A673 (cell line): ENCODE data around the gene ATXN10.

ENCODE experiments used
- EZH2 ChIP-seq: fragments of 200-600 bp; sonication (generic); IDR thresholded peaks from 2 replicates; pipeline ENCODE4 v1.6.1; 2017; ENCODE audit warnings: borderline replicate concordance, low read depth, mild to moderate bottlenecking, mixed read lengths, antibody characterized with exemption, low read length; ENCODE audit not compliant: poor library complexity, severe bottlenecking
- TF ChIP-seq, protein P1 (sequence below): fragments of 300-800, 200-600 bp; sonication (generic); conservative IDR thresholded peaks from 2 replicates; pipeline ENCODE4 v1.5.1; 2017; ENCODE audit warnings: low read depth, mild to moderate bottlenecking, antibody characterized with exemption, low read length, moderate library complexity, mixed read lengths

DNA sequence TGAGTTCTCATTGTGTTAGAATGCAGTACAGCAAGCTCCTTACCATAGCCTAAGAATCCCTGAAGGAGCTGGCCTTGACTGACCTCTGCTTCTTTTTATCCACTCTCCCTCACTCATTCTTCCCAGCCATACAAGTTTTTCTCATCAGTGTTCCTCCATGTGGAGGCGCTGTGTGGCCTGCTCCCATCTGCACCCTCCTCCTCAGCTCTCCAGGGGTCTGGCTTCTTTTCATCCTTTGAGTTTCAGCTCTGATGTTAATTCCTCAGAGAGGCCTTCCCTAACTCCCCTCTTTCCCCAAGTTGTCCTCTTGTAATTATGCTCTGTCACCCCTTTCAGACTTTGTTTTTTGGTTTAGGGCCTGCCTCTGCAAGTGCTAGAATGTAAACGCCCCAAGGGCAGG, 160.5 kb downstream of the ATXN10 start:
- TF ChIP-seq, protein P1, sequence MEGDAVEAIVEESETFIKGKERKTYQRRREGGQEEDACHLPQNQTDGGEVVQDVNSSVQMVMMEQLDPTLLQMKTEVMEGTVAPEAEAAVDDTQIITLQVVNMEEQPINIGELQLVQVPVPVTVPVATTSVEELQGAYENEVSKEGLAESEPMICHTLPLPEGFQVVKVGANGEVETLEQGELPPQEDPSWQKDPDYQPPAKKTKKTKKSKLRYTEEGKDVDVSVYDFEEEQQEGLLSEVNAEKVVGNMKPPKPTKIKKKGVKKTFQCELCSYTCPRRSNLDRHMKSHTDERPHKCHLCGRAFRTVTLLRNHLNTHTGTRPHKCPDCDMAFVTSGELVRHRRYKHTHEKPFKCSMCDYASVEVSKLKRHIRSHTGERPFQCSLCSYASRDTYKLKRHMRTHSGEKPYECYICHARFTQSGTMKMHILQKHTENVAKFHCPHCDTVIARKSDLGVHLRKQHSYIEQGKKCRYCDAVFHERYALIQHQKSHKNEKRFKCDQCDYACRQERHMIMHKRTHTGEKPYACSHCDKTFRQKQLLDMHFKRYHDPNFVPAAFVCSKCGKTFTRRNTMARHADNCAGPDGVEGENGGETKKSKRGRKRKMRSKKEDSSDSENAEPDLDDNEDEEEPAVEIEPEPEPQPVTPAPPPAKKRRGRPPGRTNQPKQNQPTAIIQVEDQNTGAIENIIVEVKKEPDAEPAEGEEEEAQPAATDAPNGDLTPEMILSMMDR = peak; percentile 24; the same call in 1 of the 2 replicates
- TF ChIP-seq EZH2 = no peak
